Activated T-helper 17 cell treated with anti-CD3 and anti-CD28 coated beads, Interleukin-2, amount 50 U/mL, for 72 hours (primary cell): ENCODE results near the gene PURB. TPM values are rescaled to one million over a fixed set of nuclear protein-coding genes. Genes with fewer than 3 reads are reported as not detected.
"Not testable (repeated sequence)": the region's sequence is repeated elsewhere in the genome, so short reads cannot be mapped to it uniquely, and the experiment has no call there.

Experiments
- ATAC-seq: fragments of 150-1000 bp; cut with Tn5 transposase; replicated peaks from 2 replicates; pipeline ENCODE4 v1.10.0; 2021; ENCODE audit warnings: mild to moderate bottlenecking, moderate library complexity
- H3K27ac Mint-ChIP-seq: one replicate; pipeline ENCODE4 v1.8.0; 2022; ENCODE audit warnings: mixed read lengths
- H3K27me3 Mint-ChIP-seq: one replicate; pipeline ENCODE4 v1.8.0; 2022; ENCODE audit warnings: mixed read lengths
- H3K36me3 Mint-ChIP-seq: one replicate; pipeline ENCODE4 v1.8.0; 2022; ENCODE audit warnings: low read depth, mild to moderate bottlenecking, mixed read lengths
- H3K4me1 Mint-ChIP-seq: one replicate; pipeline ENCODE4 v1.8.0; 2022; ENCODE audit warnings: mixed read lengths
- H3K4me3 Mint-ChIP-seq: one replicate; pipeline ENCODE4 v1.8.0; 2022; ENCODE audit warnings: mild to moderate bottlenecking, mixed read lengths
- H3K9me3 Mint-ChIP-seq: one replicate; pipeline ENCODE4 v1.8.0; 2022; ENCODE audit warnings: mixed read lengths
- total RNA-seq, 2 donors: library from RNA; stranded (reverse); gene quantifications; one replicate each; pipeline ENCODE4 v1.2.3, GENCODE V29; 2022

The PURB gene
- 10 to 100 TPM; 22.5 to 24.5 TPM for total RNA-seq

GRCh38 chr7:44885394-44886317 lies at the start of gene PURB:
TSS of gene PURB (minus strand) at chr7:44885530. CDS start at chr7:44885348, 182 bp downstream.
- ATAC-seq, result peak; percentile 93
- no peaks in the 10 kb centered on the region for H3K27me3 Mint-ChIP-seq
- H3K4me3 Mint-ChIP-seq, result peak within 1 kb of the TSS; percentile 99
- peaks cover 48% of the 10 kb centered on the region for H3K36me3 Mint-ChIP-seq
- peak within 1 kb of the TSS; percentile 99 for H3K27ac Mint-ChIP-seq
- peaks cover 29% of the 10 kb centered on the region for H3K4me1 Mint-ChIP-seq
- H3K9me3 Mint-ChIP-seq, result no peaks in the 10 kb centered on the region

GRCh38 chr7:44935016-44935415 lies 49.7 kb upstream of the PURB start:
- Mint-ChIP-seq H3K4me1 (no peaks in the 10 kb centered on the region), H3K27ac (no peak overlapping the region), H3K36me3 (no peaks in the 10 kb centered on the region), H3K27me3 (peaks cover 8% of the 10 kb centered on the region), H3K4me3 (no peak overlapping the region), H3K9me3 (no peaks in the 10 kb centered on the region)
- ATAC-seq, result no peak

- H3K27ac Mint-ChIP-seq, H3K4me1 Mint-ChIP-seq, H3K9me3 Mint-ChIP-seq, H3K27me3 Mint-ChIP-seq, ATAC-seq, H3K4me3 Mint-ChIP-seq, H3K36me3 Mint-ChIP-seq: not testable (repeated sequence)
These were observed 49.2 kb upstream of the PURB start for GRCh38 chr7:44934510-44934909.

- no peaks in the 10 kb centered on the region for H3K9me3 Mint-ChIP-seq
- H3K4me1 Mint-ChIP-seq, result no peaks in the 10 kb centered on the region
- no peak for ATAC-seq
- H3K36me3 Mint-ChIP-seq, result no peaks in the 10 kb centered on the region
- H3K27me3 Mint-ChIP-seq, result peaks cover 7% of the 10 kb centered on the region
- no peak overlapping the region for H3K4me3 Mint-ChIP-seq
- H3K27ac Mint-ChIP-seq, result no peak overlapping the region
These were observed 45.6 kb upstream of the PURB start for GRCh38 chr7:44930921-44931320.

GRCh38 chr7:44922351-44922694 lies 37.0 kb upstream of the PURB start:
- peak overlapping the region; percentile 83 for H3K27ac Mint-ChIP-seq
- H3K36me3 Mint-ChIP-seq, result no peaks in the 10 kb centered on the region
- H3K4me3 Mint-ChIP-seq, result no peak overlapping the region
- H3K9me3 Mint-ChIP-seq, result no peaks in the 10 kb centered on the region
- H3K4me1 Mint-ChIP-seq, result peaks cover 5% of the 10 kb centered on the region
- H3K27me3 Mint-ChIP-seq, result peaks cover 3% of the 10 kb centered on the region
- ATAC-seq, result peak; percentile 20

DNA sequence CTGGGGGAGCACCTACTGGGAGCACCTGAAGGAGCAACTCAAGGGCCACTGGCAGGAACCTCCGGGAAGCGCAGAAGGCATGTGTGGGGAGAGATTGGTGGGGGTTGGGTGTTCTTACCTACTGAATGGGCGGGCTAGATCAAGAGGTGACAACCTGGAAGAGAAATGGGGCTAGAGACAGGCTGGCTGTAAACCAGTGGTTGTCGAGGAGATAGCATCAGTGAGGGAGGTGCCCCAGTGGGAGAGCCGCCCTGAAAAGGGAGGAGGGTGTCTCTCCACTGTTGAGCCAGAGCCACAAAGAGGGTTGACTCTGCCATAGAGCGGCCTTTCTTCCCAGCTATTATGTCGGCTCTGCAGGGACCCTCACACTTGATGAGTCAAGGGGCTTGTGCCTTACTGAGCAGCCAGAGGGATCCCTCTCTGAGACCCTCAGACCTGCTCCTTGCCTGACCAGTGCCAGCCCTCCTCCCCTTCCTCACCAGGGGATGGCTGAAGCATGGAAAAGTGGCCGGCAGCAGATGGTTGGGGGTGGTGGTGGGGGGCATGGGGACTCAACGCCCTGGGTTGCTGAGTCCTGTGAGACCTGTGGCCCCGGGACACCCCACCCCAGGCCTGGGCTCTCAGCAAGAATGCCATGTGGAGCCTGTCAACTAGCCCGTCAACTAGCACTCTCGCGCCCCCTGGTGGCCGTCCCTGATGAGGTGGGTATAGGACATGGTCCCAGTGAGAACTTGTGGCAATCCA lies 36.4 kb upstream of the PURB start:
- Mint-ChIP-seq H3K27me3 (peaks cover 3% of the 10 kb centered on the region), H3K4me1 (peaks cover 5% of the 10 kb centered on the region), H3K36me3 (no peaks in the 10 kb centered on the region), H3K9me3 (no peaks in the 10 kb centered on the region), H3K4me3 (peak overlapping the region; percentile 22), H3K27ac (peak overlapping the region; percentile 83)
- peak; percentile 99 for ATAC-seq

DNA sequence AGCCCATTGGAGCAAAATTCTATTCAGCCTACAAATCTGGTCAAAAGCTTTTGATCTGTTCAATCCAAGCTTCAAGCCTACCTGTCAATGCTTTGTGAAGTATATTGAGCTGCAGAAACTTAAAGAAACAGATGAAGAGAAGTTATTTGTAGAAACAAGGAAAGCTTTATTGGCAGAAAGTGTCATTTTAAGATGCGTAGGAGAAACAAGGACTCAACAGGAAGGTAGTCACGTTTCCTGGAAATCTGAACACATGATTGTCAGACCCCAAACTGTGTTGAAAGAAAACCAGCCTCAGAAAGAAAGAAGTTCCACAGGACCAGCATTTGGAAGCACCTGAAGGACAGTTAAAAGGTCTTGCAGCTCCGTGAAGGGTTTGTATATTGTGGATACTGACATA lies 34.8 kb upstream of the PURB start:
- H3K27ac Mint-ChIP-seq, result peak overlapping the region; percentile 89
- H3K4me3 Mint-ChIP-seq, result peak overlapping the region; percentile 56
- H3K4me1 Mint-ChIP-seq, result peaks cover 6% of the 10 kb centered on the region
- H3K27me3 Mint-ChIP-seq, result no peaks in the 10 kb centered on the region
- H3K9me3 Mint-ChIP-seq, result no peaks in the 10 kb centered on the region
- ATAC-seq, result no peak
- no peaks in the 10 kb centered on the region for H3K36me3 Mint-ChIP-seq

GRCh38 chr7:44918029-44918428 lies 32.7 kb upstream of the PURB start:
- no peaks in the 10 kb centered on the region for H3K36me3 Mint-ChIP-seq
- H3K9me3 Mint-ChIP-seq, result no peaks in the 10 kb centered on the region
- no peak for ATAC-seq
- no peaks in the 10 kb centered on the region for H3K27me3 Mint-ChIP-seq
- no peak overlapping the region for H3K4me3 Mint-ChIP-seq
- peaks cover 15% of the 10 kb centered on the region for H3K4me1 Mint-ChIP-seq
- H3K27ac Mint-ChIP-seq, result no peak overlapping the region

DNA sequence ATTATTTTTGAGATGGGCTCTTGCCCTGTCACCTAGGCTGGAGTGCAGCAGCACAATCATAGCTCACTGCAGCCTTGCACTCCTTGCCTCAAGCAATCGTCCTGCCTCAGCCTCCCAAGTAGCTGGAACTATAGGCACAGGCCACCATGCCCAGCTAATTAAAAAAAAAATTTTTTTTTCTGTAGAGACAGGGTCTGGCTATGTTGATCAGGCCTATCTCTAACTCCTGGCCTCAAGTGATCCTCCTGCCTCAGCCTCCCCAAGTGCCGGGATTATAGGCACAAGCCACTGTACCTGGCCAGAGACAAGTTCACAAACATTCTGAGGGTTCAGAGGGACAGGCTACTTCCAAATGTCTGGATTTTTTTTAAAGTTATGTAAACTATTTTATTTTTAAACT lies 32.1 kb upstream of the PURB start:
- Mint-ChIP-seq H3K27me3 (no peaks in the 10 kb centered on the region), H3K27ac (no peak overlapping the region), H3K9me3 (no peaks in the 10 kb centered on the region), H3K4me1 (peaks cover 16% of the 10 kb centered on the region), H3K4me3 (no peak overlapping the region), H3K36me3 (no peaks in the 10 kb centered on the region)
- no peak for ATAC-seq

DNA sequence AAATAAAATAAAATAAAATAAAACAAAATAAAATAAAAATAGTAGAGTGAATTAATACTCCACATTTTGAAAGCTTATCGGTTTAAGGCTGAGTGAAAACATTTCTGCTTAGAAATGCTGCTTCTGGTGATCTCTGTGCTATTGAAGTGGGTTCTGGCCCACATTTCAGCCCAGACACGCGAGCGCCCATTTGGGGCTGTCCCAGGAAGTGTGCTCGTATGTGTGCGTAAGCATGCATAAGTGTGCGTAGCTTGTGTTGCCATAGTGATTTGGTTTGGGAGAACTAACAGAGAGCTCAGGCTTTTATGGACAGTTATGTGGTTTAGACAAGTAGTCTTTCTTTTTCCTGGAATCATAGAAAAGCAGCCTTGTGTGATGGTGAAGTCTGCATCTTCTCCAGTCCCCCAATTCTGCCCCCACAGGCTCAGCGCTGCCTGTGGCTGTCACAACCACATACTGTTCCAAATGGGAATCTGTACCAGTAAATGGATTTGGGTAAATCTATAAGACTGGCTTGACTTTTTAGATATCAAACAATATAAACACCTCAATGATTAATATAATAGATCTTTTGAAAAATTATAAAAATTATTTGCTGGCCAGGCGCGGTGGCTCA lies 29.8 kb upstream of the PURB start:
- no peaks in the 10 kb centered on the region for H3K27me3 Mint-ChIP-seq
- no peaks in the 10 kb centered on the region for H3K36me3 Mint-ChIP-seq
- H3K9me3 Mint-ChIP-seq, result no peaks in the 10 kb centered on the region
- H3K4me3 Mint-ChIP-seq, result peak overlapping the region; percentile 69
- peaks cover 13% of the 10 kb centered on the region for H3K4me1 Mint-ChIP-seq
- ATAC-seq, result peak; percentile 100
- H3K27ac Mint-ChIP-seq, result peak overlapping the region; percentile 98

GRCh38 chr7:44912775-44913347 lies 27.5 kb upstream of the PURB start:
- peak overlapping the region; percentile 98 for H3K27ac Mint-ChIP-seq
- ATAC-seq, result no peak
- peaks cover 15% of the 10 kb centered on the region for H3K4me1 Mint-ChIP-seq
- H3K9me3 Mint-ChIP-seq, result no peaks in the 10 kb centered on the region
- H3K36me3 Mint-ChIP-seq, result no peaks in the 10 kb centered on the region
- no peaks in the 10 kb centered on the region for H3K27me3 Mint-ChIP-seq
- H3K4me3 Mint-ChIP-seq, result no peak overlapping the region

DNA sequence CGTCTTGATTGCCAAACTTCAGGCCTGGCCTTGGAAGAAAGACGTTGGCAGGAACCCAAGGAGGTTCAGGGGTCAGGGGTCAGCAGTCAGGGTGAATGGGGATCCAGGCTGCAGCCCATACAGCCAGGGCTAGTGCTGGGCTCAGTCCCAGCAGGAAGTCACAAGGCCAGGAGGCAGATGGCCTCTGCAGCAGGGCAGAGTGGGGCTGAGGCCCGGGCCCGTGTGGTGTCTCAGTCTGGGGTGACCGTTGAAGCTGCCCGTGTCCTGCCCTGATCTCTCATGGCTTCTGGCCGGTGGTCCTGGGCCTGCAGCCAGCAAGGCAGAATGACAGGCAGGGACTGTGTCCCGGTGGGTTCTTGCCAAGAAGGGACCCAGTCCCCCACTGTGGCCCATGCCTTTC lies 26.6 kb upstream of the PURB start:
- Mint-ChIP-seq H3K36me3 (no peaks in the 10 kb centered on the region), H3K27ac (peak overlapping the region; percentile 98), H3K4me1 (peaks cover 16% of the 10 kb centered on the region), H3K9me3 (no peaks in the 10 kb centered on the region), H3K4me3 (no peak overlapping the region), H3K27me3 (no peaks in the 10 kb centered on the region)
- no peak for ATAC-seq

DNA sequence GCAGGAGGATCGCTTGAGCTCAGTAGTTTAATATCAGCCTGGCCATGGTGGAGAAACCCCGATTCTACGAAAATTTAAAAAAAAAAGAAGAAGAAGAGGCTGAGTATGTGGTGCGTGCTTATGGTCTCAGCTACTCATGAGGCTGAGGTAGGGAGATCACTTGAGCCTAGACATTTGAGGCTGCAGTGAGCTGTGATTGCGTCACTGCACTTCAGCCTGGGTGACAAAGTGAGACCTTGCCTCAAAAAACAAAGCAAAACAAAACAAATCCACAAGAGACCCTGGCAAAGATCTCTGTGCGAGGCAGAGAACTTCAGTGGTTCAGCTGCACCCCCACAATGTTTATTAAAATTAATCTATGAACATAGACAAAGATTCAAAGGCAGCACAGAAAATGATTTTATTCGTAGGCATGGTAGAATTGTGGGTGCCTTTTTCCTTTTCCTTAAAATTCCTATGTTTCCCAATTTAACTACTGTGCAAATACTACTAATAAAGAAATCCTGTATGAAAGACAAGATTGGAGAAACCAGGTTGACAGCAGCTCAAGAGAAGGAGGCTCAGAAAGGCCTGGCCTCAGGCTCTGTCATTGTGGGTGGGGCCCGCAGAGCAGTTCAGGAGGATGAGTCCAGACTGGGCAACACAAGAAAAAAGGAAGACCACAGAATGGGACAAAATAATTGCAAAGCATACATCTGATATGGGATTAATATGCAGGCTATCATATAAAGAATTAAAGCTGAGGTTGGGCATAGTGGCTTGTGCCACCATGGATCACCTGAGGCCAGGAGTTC lies 24.5 kb upstream of the PURB start:
- Mint-ChIP-seq H3K4me1 (peaks cover 11% of the 10 kb centered on the region), H3K27ac (peak overlapping the region; percentile 50), H3K36me3 (no peaks in the 10 kb centered on the region), H3K4me3 (no peak overlapping the region), H3K9me3 (no peaks in the 10 kb centered on the region), H3K27me3 (no peaks in the 10 kb centered on the region)
- no peak for ATAC-seq

- Mint-ChIP-seq H3K27me3 (no peaks in the 10 kb centered on the region), H3K36me3 (no peaks in the 10 kb centered on the region), H3K9me3 (no peaks in the 10 kb centered on the region), H3K4me3 (no peak overlapping the region), H3K4me1 (peaks cover 5% of the 10 kb centered on the region), H3K27ac (no peak overlapping the region)
- peak; percentile 14 for ATAC-seq
These were observed 21.6 kb upstream of the PURB start for GRCh38 chr7:44906965-44907364.
